Measurements from ENCODE around the gene PXK. TPM values are rescaled to one million over a fixed set of nuclear protein-coding genes. Genes with fewer than 3 reads are reported as not detected.

Gene PXK
- total RNA-seq, 1 donor from 2014 or later, result 5.4 TPM

DNA sequence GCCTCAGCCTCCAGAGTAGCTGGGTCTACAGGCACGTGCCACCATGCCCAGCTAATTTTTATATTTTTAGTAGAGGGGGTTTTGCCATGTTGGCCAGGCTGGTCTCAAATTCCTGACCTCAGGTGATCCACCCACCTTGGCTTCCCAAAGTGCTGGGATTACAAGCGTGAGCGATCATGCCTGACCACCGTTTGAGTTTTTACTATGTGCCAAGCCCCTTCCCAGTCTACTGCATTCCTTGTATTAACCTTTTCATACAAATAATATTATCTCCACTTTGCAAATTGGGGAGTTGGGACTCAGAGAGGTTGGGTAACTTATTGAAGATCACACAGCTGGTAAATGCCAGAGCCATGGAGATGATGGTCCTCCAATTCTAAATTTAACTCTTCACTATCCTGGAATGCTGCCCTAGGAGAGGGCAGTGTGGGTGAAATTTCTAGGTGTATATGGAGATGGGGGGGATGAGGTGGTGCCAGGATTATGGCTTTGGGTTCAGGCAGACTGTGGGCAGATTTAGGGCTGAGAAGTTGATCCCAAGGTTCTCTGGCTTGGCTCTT, 1.0 kb upstream of the PXK start:
- Mint-ChIP-seq H3K4me1 (peaks cover 23% of the 10 kb centered on the region), H3K36me3 (ENCODE audit: low read depth) (no peaks in the 10 kb centered on the region), H3K27me3 (ENCODE audit: low read depth) (peaks cover 51% of the 10 kb centered on the region), H3K9me3 (no peaks in the 10 kb centered on the region), H3K4me3 (peak overlapping the region; percentile 81), H3K27ac (ENCODE audit: unreplicated experiment) (no peak overlapping the region)
- no peak for DNase-seq (ENCODE audit: low read depth, low spot score)
- TF ChIP-seq CTCF (conservative IDR thresholded peaks at IDR 0.05), result no peak

DNA sequence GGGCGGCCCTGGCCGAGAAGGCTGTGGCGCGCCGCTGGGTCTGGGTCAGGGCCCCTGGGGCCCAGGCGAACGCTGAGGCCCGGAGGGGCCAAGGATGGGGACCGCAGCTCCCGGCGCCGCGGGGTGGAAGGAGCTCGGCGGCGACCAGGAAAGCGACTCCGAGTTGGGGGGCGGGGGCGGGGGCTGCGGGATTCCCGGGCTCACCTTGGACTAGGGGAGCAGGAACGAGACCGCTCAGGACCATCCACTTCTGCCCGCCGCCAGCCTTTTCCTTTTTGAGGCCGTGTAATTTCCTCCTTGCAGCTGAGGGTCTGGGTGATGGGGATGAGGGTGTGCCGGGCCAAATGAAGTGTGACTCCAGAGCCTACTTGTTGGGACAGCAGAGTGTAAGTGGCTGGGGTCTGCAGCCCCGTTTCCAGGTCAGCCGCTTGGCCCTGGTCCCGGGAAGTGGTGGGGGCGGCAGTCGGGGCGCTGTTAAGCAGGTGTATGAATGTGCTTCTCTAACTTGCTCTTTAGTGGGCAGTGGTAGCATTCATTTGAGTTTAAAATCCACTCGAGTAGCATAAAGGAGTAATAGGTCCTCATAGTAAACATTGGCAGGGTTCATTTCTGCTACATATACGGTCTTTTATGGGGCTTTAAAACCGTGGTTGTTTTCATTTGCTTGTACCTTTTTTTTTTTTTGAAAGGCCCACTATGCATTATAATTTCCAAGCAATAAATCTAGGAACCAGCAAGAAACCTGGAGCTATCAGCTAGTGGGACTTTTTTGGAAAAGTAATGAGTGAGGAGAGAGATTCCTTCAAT, 717 bp downstream of the PXK start:
- peak overlapping the region; percentile 92 for H3K4me3 Mint-ChIP-seq
- DNase-seq (ENCODE audit: low read depth, low spot score), result peak; percentile 12
- no peaks in the 10 kb centered on the region for H3K9me3 Mint-ChIP-seq
- no peaks in the 10 kb centered on the region for H3K36me3 Mint-ChIP-seq (ENCODE audit: low read depth)
- peaks cover 62% of the 10 kb centered on the region for H3K27me3 Mint-ChIP-seq (ENCODE audit: low read depth)
- H3K27ac Mint-ChIP-seq (ENCODE audit: unreplicated experiment), result no peak overlapping the region
- TF ChIP-seq CTCF (conservative IDR thresholded peaks at IDR 0.05), result no peak
- peaks cover 23% of the 10 kb centered on the region for H3K4me1 Mint-ChIP-seq

DNA sequence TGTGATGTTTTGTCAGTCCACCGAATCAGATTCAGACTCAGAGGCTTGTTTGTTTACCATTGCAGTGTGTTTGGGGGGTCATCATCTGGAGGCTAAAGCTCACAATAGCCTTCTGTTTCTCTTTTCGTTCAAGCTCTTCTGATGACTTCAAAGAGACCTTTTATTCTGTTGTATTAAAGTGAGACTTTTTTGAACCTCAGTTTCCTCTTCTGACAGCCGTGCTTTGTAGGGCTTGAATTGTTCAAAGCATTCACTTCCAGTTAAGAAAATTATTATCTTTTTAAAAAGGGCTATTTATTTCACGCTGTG, 1.3 kb downstream of the PXK start:
- Mint-ChIP-seq H3K27ac (ENCODE audit: unreplicated experiment) (no peak overlapping the region), H3K27me3 (ENCODE audit: low read depth) (peaks cover 64% of the 10 kb centered on the region), H3K36me3 (ENCODE audit: low read depth) (no peaks in the 10 kb centered on the region), H3K9me3 (no peaks in the 10 kb centered on the region), H3K4me3 (peak overlapping the region; percentile 92), H3K4me1 (peaks cover 23% of the 10 kb centered on the region)
- TF ChIP-seq CTCF (conservative IDR thresholded peaks at IDR 0.05), result no peak
- DNase-seq (ENCODE audit: low read depth, low spot score), result no peak

GRCh38 chr3:58334506-58334884, 1.8 kb downstream of the PXK start:
- H3K27ac Mint-ChIP-seq (ENCODE audit: unreplicated experiment), result no peak overlapping the region
- TF ChIP-seq CTCF (conservative IDR thresholded peaks at IDR 0.05), result no peak
- DNase-seq (ENCODE audit: low read depth, low spot score), result no peak
- H3K36me3 Mint-ChIP-seq (ENCODE audit: low read depth), result no peaks in the 10 kb centered on the region
- peaks cover 23% of the 10 kb centered on the region for H3K4me1 Mint-ChIP-seq
- peaks cover 63% of the 10 kb centered on the region for H3K27me3 Mint-ChIP-seq (ENCODE audit: low read depth)
- H3K9me3 Mint-ChIP-seq, result no peaks in the 10 kb centered on the region
- peak overlapping the region; percentile 28 for H3K4me3 Mint-ChIP-seq

- H3K27ac Mint-ChIP-seq (ENCODE audit: unreplicated experiment), result no peak overlapping the region
These were observed 2.9 kb downstream of the PXK start for GRCh38 chr3:58335652-58335947.

More at GRCh38 chr3:58335652-58335947, 2.9 kb downstream of the PXK start:
- Mint-ChIP-seq H3K9me3 (no peaks in the 10 kb centered on the region), H3K4me1 (peaks cover 23% of the 10 kb centered on the region), H3K36me3 (ENCODE audit: low read depth) (no peaks in the 10 kb centered on the region), H3K4me3 (no peak overlapping the region), H3K27me3 (ENCODE audit: low read depth) (peaks cover 56% of the 10 kb centered on the region)
- no peak for DNase-seq (ENCODE audit: low read depth, low spot score)
- TF ChIP-seq CTCF (conservative IDR thresholded peaks at IDR 0.05), result no peak
